GM21723 (cell line): ENCODE results near the gene SUPT3H.

Source experiments
- ATAC-seq: cut with Tn5 transposase; IDR thresholded peaks from one replicate; pipeline ENCODE4 v1.9.1; 2021; ENCODE audit warnings: mild to moderate bottlenecking, moderate library complexity; ENCODE audit not compliant: unreplicated experiment

Gene SUPT3H

DNA sequence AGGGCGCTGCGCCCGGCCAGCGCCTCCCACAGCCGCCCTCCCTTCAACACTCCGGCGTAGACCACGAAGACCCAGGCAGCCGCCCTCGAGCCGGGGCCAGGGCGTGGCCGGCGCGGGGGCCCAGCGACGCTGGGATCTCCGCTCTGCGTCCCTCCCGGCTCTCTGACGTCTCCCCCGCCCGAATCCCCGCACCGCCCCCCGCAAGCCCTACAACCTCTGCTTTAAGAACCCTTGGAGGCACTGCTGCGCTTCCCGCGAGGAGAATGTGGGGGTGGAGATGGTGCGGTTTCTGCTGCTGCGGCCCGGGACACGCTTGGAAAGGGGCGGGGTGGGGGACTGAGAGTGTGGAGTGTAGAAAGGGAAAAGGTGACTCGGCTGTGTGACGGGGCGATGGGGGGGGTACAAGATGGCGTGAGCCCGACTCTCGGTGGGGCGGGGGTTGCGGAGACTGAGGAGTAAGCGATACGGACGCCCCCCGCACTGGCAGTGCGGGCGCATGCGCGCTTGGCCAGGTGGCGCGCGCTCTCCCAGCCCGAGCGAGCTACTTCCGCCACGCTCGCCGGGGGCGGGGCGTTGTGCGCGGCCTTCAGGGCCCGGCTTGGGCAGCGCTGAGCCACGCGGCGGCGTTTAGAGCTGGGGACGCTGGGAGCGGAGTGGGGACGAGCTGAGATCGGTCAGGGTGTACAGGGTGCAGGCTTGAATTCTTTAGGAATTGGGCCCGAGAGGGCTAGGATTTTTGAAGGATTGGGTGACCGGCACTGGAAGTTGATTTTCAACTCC lies at the start of gene SUPT3H:
TSS of gene SUPT3H (minus strand) at position 381 of the 780 bp plus-strand sequence.
- peak; percentile 94 for ATAC-seq

DNA sequence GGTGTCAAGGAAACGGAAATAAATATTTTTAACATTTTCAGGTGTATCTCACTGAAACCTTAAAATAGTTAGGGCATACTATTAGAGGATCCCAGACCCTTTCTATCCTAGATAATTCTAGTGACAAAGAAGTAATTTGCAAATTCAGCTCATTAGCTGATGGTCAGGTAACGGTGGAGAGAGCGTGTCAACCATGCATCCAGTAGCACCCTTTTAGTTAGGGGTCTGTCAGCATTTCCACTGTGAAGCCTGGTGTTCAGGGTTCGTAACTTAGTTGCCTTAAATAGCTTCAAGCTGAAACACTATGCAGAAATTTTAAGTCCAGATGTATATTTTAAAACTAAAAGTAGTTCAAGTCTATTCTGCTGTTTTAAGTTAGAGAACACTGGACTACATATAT lies 48.5 kb upstream of the SUPT3H start:
- no peak for ATAC-seq

DNA sequence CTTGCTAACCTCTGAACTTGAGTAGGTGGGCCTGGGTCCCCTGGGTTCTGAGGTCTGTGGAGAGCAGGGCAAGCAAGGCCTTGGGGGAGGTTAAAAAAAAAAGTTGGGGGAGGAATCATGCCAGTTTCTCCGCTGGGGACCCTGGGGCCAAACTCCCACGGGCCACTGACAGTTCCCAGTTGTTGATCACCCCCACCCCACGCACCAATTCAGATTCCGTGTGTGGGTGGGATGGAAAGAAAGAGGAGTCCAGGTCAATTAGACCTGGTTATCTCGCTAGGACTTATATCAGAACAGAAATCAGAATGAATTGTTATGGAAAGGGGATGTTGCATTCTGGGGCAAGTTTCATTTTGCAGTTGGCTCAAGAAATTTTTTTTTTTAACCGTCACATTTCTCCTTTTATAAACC lies 46.7 kb upstream of the SUPT3H start:
- ATAC-seq, result no peak

DNA sequence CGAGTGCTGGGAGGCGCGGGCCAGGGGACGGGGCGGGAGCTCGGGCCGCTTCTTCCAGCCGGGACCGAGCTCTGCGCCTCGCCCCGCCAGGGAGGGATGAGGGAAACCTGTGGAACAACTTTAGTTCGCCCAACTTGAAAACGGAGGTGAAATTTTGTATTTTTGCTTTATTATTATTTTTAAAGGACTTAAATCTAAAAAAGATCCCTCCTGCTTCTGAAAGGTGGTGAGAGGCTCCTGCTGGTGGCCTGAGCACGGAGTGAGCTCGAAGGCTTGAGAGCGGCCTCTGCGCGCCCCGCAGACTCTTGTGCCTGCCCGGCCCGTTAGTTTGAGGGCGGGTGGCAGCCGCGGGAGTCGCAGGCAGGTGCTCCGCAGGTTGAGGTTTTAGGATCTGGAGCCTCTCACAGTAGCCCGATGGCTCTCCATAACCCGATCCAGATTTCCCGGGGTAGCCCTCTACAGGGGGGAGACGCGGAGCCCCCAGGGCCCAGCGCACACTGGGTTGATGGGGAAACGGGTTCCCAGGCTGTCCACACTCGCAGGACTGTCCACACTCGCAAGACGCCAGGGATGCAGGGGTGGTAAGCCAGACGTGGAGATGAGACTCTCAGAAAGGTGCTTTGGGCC lies 46.2 kb upstream of the SUPT3H start:
- no peak for ATAC-seq

DNA sequence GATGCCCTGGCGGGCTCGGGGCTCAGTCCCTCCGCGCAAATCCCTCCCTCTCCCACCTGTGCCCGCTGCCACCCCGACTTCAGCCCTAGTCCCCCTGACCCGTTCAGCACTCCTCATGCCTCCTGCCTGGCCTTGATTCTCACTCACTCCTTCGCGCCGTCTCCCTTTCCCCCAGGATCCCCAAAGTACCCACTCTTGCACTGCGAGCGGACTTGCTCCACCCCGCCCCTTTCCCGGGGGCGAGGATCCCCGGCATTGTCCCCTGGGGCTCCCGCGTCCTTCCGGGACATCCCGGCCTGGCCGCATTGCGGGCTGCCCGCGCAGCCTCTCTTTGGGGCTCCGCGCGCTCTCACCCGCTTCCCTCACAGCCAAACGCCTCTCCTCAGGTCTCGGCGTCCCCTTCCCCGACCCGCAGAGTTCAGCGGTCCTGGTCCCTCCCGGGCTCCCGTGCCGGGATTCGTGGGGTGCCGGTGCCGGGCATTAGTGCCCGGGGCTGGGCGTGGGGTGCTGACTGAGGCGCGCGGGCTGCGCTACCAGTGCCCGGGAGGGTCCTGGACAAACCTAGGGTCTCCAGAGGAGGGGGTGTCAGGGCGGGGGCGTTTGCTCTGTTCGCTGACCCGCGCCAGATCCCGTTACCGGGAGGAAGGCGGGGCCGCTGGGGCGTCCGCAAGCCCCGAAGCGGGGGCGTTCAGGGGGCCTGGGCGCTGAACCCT lies 45.5 kb upstream of the SUPT3H start:
- no peak for ATAC-seq

DNA sequence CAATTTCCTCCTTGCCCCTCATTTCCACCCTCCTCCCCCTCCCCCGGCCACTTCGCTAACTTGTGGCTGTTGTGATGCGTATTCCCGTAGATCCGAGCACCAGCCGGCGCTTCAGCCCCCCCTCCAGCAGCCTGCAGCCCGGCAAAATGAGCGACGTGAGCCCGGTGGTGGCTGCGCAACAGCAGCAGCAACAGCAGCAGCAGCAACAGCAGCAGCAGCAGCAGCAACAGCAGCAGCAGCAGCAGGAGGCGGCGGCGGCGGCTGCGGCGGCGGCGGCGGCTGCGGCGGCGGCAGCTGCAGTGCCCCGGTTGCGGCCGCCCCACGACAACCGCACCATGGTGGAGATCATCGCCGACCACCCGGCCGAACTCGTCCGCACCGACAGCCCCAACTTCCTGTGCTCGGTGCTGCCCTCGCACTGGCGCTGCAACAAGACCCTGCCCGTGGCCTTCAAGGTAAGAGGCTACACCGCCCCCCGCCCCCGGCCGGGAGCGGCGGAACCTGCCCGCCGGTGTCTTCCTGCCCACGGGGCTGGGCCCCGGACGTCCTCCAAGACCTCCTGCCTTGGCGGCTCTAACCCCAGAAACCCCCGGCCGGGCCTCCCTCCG lies 44.9 kb upstream of the SUPT3H start:
- ATAC-seq, result no peak

DNA sequence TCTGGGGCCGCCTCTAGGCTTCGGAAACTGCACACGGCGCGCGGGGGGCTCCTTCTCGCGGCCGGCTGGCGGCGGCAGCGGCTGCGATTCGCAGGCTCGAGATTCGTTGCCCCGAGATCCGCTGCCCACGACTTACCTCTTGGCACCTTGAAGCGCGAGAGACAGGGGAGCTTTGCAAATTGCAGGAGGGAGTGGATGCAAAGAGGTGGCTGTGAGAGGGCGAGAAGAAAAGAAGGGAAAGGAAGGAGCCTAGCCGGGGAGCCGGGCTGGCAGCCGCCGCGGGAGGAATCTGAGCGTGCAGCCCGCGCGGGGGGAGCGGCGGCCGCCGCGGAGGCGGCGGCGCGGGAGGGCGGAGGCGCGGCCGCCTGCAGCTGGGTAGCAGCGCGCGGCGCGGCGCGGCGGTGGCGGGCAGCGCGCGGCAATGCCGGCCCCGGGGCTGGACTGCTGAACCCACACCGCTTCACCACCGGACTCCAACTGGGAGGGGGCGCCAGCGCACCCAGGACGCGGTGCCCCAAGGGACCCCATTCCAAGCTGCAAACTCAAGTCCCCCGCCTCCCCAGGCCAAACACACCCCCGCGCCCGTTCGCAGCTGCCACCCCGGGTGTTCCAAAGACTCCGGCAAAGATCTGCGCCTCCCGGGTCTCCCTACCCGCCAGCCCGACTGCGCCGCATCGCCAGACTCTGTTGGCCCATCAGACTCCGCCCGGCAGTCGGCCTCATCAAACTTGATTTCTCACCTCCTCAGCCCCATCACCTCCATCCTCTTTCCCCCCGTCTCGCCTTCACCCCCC lies 44.2 kb upstream of the SUPT3H start:
- ATAC-seq, result no peak

DNA sequence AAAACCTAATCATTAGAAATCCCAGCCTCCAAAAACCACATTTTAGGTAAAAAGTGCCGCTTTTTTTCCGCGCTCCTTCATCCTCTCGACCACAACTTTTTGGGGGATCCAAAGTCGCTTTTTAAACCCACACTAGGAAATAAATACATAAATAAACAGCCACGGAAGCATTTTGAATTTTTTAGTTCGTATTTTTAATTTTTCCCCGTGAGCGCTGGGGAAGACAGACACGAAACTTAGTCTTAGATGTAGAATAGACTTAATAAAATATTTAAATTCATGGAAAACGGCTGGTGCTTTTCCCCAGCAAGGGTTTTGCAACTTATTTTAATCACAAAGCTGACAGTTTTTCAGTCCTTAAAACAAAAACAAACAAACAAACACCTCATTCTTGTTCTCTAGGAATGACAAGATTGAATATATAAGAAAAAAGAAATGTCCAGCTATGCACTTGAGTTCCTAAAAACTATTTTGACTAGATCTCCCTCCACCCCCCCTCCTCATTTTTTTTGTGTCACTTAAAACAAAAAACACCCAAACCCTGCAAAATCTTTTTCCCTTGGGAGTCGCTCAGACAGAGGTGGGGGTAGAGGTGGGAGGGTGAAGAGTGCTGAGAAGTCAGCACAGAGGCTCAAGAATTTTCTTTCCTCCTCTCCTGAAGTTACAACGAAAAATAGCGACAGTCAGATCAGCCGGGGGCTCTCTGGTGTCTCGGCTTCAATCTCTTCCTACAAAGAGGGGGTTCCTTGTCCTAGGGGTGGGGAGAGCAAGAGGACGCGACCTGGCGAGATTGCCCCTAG lies 43.4 kb upstream of the SUPT3H start:
- no peak for ATAC-seq

DNA sequence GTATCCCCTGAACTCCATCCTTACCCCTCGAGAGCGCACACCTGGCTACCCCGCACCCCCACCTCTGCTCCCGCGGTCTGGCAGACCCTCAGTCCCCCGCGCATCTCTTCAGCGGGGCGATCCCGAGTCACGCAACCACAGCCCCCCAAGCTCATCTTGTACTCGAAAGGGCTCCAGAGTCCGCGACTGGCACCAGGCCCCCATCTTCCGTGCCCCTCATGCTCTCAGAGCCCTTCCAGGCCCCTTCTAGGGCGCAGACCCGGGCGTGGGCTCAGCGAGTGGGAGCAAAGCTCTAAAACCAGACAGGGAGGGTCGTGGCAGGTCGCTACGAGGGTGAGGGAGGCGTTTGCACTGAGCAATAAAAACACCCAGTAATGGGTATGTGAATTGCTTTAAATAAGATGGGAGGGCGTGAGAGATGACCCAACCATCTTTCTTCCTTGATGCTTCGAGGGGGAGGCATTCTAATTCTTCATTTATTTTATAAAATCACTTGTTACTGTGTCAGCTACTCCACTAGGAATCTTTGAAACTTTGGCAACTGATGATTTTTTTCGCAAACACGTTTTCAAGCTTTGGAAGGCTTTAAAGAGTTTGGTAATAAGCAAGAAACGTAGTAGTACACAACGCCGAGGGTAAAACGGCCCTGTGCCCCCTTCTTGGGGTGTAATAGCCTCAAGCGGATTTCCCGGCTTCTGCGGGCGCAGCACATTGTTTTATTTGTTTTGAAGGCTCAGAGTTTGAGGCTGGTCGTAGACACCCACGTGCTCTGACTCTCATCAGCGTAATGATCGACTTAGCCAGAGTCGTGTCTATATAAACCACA lies 42.6 kb upstream of the SUPT3H start:
- ATAC-seq, result no peak

DNA sequence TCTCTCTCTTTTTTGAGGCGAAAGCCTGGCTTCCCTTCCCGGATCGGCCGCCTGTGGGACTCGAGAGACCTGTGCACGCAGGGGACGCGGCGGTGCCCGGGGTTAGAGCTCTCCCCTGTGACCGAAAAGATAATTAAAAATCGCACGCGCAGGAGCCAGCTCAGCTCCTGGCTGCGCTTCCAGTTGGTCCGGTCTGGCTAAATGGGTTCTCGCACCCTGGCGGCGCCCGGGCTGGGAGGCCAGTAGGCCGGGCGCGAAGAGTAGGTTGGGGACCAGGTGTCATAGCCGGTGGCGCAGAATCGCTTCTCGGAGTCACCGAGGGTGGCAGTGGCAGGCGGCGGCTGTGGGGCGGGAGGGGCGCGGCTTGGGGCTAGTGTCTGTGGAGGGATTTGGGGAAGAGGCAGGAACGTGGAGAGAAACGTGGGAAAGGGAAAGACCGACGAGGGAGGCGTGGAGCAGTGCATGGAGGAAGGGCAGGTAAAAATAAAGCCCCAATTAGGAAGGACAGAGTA lies 41.9 kb upstream of the SUPT3H start:
- no peak for ATAC-seq

DNA sequence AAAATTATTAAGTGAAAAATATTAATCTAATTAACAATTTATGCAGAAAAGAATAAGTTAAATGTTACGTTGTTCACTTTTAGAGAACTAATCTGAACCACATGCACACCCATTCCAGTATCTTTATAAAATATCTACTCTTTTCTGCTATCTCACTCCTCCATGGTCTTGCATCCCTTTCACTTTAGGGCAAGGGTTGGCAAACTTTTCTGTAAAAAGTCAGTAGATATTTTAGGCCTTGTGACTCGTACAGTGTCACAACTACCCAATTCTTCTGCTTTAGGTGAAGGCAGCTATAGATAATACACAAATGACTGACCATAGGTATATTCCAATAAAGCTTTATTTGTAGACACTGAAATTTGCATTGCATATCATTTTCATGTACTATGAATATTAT lies 39.7 kb upstream of the SUPT3H start:
- ATAC-seq, result no peak

DNA sequence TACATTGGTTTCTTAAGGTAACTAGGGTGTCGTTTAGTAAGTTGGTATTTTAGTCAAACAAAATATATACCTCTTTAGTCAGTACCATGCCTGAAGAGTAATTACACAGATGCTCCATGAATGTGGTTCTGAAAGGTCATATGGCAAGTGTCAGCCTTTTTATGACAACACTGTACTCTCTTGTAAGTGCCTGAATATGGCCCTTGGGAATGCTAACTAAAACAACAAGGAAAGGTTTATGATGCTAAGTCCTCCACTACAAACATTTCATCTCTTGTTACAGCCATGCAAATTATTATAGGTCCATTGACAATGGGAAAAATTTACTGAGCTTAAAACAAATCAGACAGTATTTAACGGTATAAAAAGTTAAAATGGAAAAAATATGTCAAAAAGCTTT lies 39.0 kb upstream of the SUPT3H start:
- no peak for ATAC-seq

DNA sequence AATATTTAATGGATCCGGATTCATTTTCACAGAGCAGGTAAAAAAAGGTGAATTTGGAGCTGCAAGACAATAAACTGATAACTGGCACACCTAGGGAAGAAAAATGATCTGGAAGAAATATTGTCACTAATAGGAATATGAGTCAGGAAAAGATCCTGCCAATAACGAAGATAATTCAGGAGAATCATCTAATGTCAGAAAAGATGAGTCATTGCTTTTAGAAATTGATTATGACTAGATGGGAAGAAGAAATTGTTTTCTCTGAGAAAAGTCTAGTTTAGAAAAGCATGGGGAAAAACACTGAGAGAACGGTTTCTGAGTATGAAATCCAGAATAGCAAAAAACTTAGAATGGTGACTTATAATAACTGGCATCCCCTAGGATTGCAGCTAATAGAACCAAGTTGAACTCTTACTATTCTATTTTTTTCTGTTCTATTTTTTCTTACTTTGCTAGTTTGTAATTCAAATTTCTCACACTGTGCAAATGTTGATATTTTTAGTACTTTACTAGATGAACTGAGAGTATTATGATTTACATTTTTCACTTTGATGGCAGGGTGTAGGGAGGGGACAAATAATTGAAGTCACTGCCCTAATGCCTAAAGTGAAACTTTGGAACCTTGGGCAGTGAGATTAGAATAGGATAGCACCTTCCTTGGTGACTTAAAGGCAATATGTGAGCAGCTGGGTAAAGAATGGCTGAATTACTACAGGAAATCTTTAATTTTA lies 38.2 kb upstream of the SUPT3H start:
- ATAC-seq, result no peak

DNA sequence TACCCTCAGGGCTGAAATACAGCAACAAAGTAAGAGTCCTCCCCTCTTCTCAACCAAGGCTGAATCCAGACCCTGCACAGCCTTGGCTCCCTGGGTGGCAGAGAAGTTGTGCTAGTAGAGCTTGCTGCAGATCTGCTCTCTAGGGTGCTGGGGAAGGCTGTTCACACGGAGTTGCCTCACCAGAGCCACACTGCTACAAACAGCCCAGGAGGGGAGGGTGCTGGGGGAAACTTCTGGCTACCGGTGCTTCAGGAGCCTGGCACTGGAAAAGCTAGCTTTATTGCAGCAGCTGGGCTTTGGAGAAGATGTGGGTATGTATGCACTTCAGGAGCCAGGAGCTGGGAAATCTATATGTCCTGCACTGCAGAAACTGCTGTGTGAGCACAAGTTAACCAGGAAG lies 37.6 kb upstream of the SUPT3H start:
- ATAC-seq, result no peak

DNA sequence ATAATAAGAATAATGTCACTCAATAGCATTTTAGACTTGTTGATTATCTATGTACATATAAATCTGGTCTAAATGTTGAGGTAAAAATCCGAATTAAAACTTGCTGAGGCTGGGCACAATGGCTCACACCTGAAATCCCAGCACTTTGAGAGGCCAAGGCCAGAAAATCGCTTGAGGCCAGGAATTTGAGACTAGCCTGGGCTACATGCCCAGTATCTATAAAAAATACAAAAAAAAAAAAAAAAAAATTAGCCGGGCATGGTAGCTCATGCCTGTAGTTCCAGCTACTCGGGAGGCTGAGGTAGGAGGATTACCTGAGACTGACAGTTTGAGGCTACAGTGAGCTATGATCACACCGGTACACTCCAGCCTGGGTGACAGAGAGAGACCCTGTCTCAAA lies 34.2 kb upstream of the SUPT3H start:
- ATAC-seq, result no peak

DNA sequence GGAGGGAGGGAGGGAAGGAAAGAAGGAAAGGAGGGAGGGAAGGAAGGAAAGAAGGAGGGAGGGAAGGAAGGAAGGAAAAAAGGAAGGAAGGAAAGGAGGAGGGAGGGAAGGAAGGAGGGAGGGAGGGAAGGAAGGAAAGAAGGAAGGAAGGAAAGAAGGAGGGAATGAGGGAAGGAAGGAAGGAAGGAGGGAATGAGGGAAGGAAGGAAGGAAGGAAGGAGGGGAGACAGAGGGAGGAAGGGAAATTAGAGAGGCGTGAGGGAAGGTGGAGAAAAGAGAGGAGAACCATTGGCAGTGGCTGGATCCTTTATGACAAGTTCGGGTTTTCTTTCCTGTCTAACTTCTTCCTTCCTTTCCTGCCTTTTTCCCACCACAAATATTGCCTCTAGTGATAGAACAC lies 22.3 kb upstream of the SUPT3H start:
- no peak for ATAC-seq

DNA sequence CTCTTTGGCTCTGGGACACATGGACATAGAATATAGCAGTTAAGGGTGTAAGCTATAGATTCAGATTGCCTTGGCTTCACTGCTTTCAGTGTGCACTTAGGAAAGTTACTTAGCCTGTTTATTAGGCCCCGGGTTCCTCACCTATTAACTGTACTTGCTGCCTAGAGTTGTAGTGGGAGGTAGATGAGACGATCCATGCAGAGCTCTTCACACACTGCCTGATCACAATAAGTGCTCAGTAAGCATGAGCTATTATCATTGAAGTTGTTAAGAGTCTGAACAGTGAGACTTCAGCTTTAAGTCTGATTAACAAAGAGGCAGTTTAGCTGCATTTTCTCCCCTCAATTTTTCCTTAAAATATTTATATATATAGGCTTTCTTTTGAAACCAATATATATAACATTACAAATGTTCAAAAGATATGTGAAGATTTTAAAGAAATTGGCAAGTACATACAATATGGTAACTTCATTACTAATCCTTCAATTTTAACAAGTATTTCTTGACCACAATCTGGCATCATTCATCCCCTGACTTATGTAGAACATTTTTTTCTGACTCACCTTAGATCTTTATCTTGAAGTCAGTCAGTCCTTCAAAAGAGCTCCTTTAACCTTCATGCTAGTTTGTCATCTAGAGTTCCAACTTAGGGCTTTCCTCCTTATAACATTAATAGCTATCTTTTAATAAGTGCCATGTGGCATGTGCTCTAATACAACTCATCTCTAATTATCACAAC lies 20.5 kb upstream of the SUPT3H start:
- ATAC-seq, result no peak
